Liver (tissue), 9 donors: Measurements from ENCODE around the gene STK11. TPM values are rescaled to one million over a fixed set of nuclear protein-coding genes. Genes with fewer than 3 reads are reported as not detected.

Source experiments
- DNase-seq: peaks from one replicate; pipeline ENCODE4 v3.0.0-alpha.2; 2017; ENCODE audit warnings: low spot score
- H3K27ac ChIP-seq, 2 donors: one replicate each; pipeline ENCODE4 v1.7.0; 2013; ENCODE audit warnings: inconsistent platforms in 2 of 2, low read length in 2 of 2, control low read depth in 1 of 2, low read depth in 1 of 2, mild to moderate bottlenecking in 1 of 2
- H3K27me3 ChIP-seq, 4 donors: one replicate each; pipeline versions ENCODE4 v1.6.1 to v1.7.0; 2013; ENCODE audit warnings: low read length in 3 of 4, inconsistent platforms in 1 of 4, mild to moderate bottlenecking in 1 of 4, moderate library complexity in 1 of 4; ENCODE audit not compliant: control insufficient read depth in 4 of 4, insufficient read depth in 4 of 4
- H3K36me3 ChIP-seq, 4 donors: one replicate each; pipeline versions ENCODE4 v1.6.1 to v1.7.0; 2013; ENCODE audit warnings: low read length in 3 of 4, mild to moderate bottlenecking in 3 of 4, low read depth in 1 of 4, moderate library complexity in 1 of 4; ENCODE audit not compliant: control insufficient read depth in 4 of 4, insufficient read depth in 3 of 4
- H3K4me1 ChIP-seq, 4 donors: one replicate each; pipeline versions ENCODE4 v1.6.1 to v1.7.0; 2013; ENCODE audit warnings: low read length in 3 of 4, mild to moderate bottlenecking in 3 of 4, moderate library complexity in 1 of 4; ENCODE audit not compliant: control insufficient read depth in 4 of 4, insufficient read depth in 4 of 4
- H3K4me3 ChIP-seq, 3 donors: one replicate each; pipeline versions ENCODE4 v1.6.1 to v1.7.0; 2013; ENCODE audit warnings: low read length in 3 of 3, control low read depth in 1 of 3, low read depth in 1 of 3, mild to moderate bottlenecking in 1 of 3
- H3K9ac ChIP-seq, 2 donors: one replicate each; pipeline ENCODE4 v1.7.0; 2013; ENCODE audit warnings: low read length in 2 of 2, mild to moderate bottlenecking in 2 of 2, moderate library complexity in 2 of 2, control low read depth in 1 of 2, low read depth in 1 of 2
- H3K9me3 ChIP-seq, 4 donors: one replicate each; pipeline versions ENCODE4 v1.6.1 to v1.7.0; 2013; ENCODE audit warnings: low read length in 3 of 4; ENCODE audit not compliant: control insufficient read depth in 4 of 4
- ATF3 ChIP-seq: IDR thresholded peaks from 2 replicates; pipeline ENCODE4 v1.6.1; 2016; ENCODE audit warnings: antibody characterized with exemption
- CTCF ChIP-seq: fragments of 150-350 bp; IDR thresholded peaks from 2 replicates; pipeline ENCODE4 v1.5.1; 2017; ENCODE audit warnings: improper control_type of control experiment, low read depth, low read length; ENCODE audit not compliant: missing input control
- EGR1 ChIP-seq, 2 donors: IDR thresholded peaks; 2 replicates each; pipeline ENCODE4 v1.6.1; 2016 to 2018; ENCODE audit warnings: antibody characterized with exemption in 2 of 2, low read depth in 2 of 2
- FOXA1 ChIP-seq: IDR thresholded peaks from 2 replicates; pipeline ENCODE4 v1.6.1; 2016; ENCODE audit warnings: antibody characterized with exemption
- FOXA2 ChIP-seq: IDR thresholded peaks from 2 replicates; pipeline ENCODE4 v1.6.1; 2016; ENCODE audit warnings: antibody characterized with exemption
- GABPA ChIP-seq, 2 donors: IDR thresholded peaks in 1 of 2; conservative IDR thresholded peaks in 1 of 2; 2 replicates each; pipeline ENCODE4 v1.6.1; 2016; ENCODE audit warnings: antibody characterized with exemption in 2 of 2, mild to moderate bottlenecking in 1 of 2, moderate library complexity in 1 of 2
- HNF4A ChIP-seq, 2 donors: conservative IDR thresholded peaks; 2 replicates each; pipeline ENCODE4 v1.6.1; 2016; ENCODE audit warnings: antibody characterized with exemption in 2 of 2, mild to moderate bottlenecking in 2 of 2
- HNF4G ChIP-seq: IDR thresholded peaks from 2 replicates; pipeline ENCODE4 v1.6.1; 2016; ENCODE audit warnings: antibody characterized with exemption
- JUND ChIP-seq, 2 donors: IDR thresholded peaks; 2 replicates each; pipeline ENCODE4 v1.6.1; 2016; ENCODE audit warnings: antibody characterized with exemption in 2 of 2
- MAX ChIP-seq: IDR thresholded peaks from 2 replicates; pipeline ENCODE4 v1.6.1; 2016; ENCODE audit warnings: antibody characterized with exemption
- NR2F2 ChIP-seq: IDR thresholded peaks from 2 replicates; pipeline ENCODE4 v1.6.1; 2016; ENCODE audit warnings: antibody characterized with exemption
- RAD21 ChIP-seq, 2 donors: IDR thresholded peaks; 2 replicates each; pipeline ENCODE4 v1.6.1; 2016; ENCODE audit warnings: antibody characterized with exemption in 2 of 2, mild to moderate bottlenecking in 2 of 2
- REST ChIP-seq: IDR thresholded peaks from 2 replicates; pipeline ENCODE4 v1.6.1; 2016; ENCODE audit warnings: antibody characterized with exemption, mild to moderate bottlenecking
- RXRA ChIP-seq, 2 donors: IDR thresholded peaks; 2 replicates each; pipeline ENCODE4 v1.6.1; 2017 to 2018; ENCODE audit warnings: antibody characterized with exemption in 2 of 2, mild to moderate bottlenecking in 1 of 2
- SP1 ChIP-seq: IDR thresholded peaks from 2 replicates; pipeline ENCODE4 v1.6.1; 2018; ENCODE audit warnings: antibody characterized with exemption, mild to moderate bottlenecking
- TAF1 ChIP-seq: conservative IDR thresholded peaks from 2 replicates; pipeline ENCODE4 v1.6.1; 2016; ENCODE audit warnings: antibody characterized with exemption, mild to moderate bottlenecking
- YY1 ChIP-seq: IDR thresholded peaks from 2 replicates; pipeline ENCODE4 v1.6.1; 2016; ENCODE audit warnings: antibody characterized with exemption, mild to moderate bottlenecking
- ZBTB33 ChIP-seq: IDR thresholded peaks from 2 replicates; pipeline ENCODE4 v1.6.1; 2016; ENCODE audit warnings: antibody characterized with exemption
- WGBS: extraction: QIAGEN DNeasy Blood & Tissue Kit; methylation state at CpG from one replicate; pipeline ENCODE4 v1.1.7; 2013; 5-methylcytosine and 5-hydroxymethylcytosine counted together
- polyA plus RNA-seq, 2 donors: library from polyadenylated mRNA; stranded (reverse) in 1 of 2; unstranded in 1 of 2; fragments of 200-250 nt in 1 of 2; fragments of >200 nt in 1 of 2; fragmentation: Nextera tagmentation in 1 of 2; extraction: Ambion mirVana in 1 of 2; gene quantifications; one replicate each; pipeline versions ENCODE4 v1.2.1 to v1.2.3, GENCODE V29; 2013 to 2015
- total RNA-seq, 2 donors: library from RNA; depleted of rRNA; stranded (reverse); fragments of >200 nt; gene quantifications; one replicate each; pipeline ENCODE4 v1.2.3, GENCODE V29; 2014
- donor health status: healthy.
- donor health status: healthy.
- donor health status: healthy.
- donor health status: healthy.
- donor health status: healthy.

The STK11 gene
- total and polyA plus RNA-seq, 4 donors, result 3.0 to 126 (median 35.5) TPM

- H3K4me3 ChIP-seq, result peak overlapping the region in 2 of 3 donors; percentile 18 to 92
- no peak for TF ChIP-seq RXRA (IDR thresholded peaks at IDR 0.05)
- TF ChIP-seq HNF4G, result no peak
- TF ChIP-seq YY1, result no peak
- TF ChIP-seq REST, result no peak
- TF ChIP-seq FOXA1, result no peak
- TF ChIP-seq JUND (IDR thresholded peaks at IDR 0.05), result no peak
- no peak for TF ChIP-seq RAD21 (IDR thresholded peaks at IDR 0.05)
- no peak for TF ChIP-seq FOXA2
- no peak for TF ChIP-seq ZBTB33
- TF ChIP-seq TAF1, result no peak
- TF ChIP-seq NR2F2, result no peak
- TF ChIP-seq MAX, result no peak
- TF ChIP-seq SP1, result no peak
- no peak for TF ChIP-seq ATF3
- no peak for TF ChIP-seq GABPA (IDR thresholded peaks at IDR 0.05 in 1 of 2, conservative IDR thresholded peaks at IDR 0.05 in 1 of 2)
- TF ChIP-seq EGR1 (IDR thresholded peaks at IDR 0.05; ENCODE audit: low read depth in 2 of 2), result no peak
- no peak for TF ChIP-seq HNF4A (conservative IDR thresholded peaks at IDR 0.05)
- TF ChIP-seq CTCF, result no peak
- H3K4me1 ChIP-seq, result peaks cover 25 to 61% (median 42%) of the 10 kb centered on the region in 4 donors
- no peaks in the 10 kb centered on the region for H3K27me3 ChIP-seq
- no peaks in the 10 kb centered on the region for H3K9me3 ChIP-seq
- H3K27ac ChIP-seq, result peak overlapping the region; percentile 89 to 91
- no peak for DNase-seq
- H3K9ac ChIP-seq, result peak overlapping the region in 1 of 2 donors; percentile 49
- H3K36me3 ChIP-seq, result no peaks in the 10 kb centered on the region
- 82% methylated on average over 15 of the region's 15 CpGs for WGBS
These were observed 33.7 kb upstream of the STK11 start for GRCh38 chr19:1171755-1172352.
